Left ventricle myocardium inferior (tissue), 1 donor: Measurements from ENCODE around the gene GRAPL. TPM values are rescaled to one million over a fixed set of nuclear protein-coding genes. Genes with fewer than 3 reads are reported as not detected.
"Not testable (repeated sequence)": the region's sequence is repeated elsewhere in the genome, so short reads cannot be mapped to it uniquely, and the experiment has no call there.

ENCODE experiments used
- DNase-seq: peaks from one replicate; pipeline ENCODE4 v3.0.0-alpha.2; 2020
- H3K27ac ChIP-seq: fragments of 200-600 bp; replicated peaks from 2 replicates; pipeline ENCODE4 v1.8.0; 2021
- H3K27me3 ChIP-seq: fragments of 200-600 bp; 2 replicates; pipeline ENCODE4 v1.8.0; 2021; ENCODE audit warnings: low read depth
- H3K36me3 ChIP-seq: fragments of 200-600 bp; 2 replicates; pipeline ENCODE4 v1.8.0; 2021
- H3K4me1 ChIP-seq: fragments of 200-600 bp; 2 replicates; pipeline ENCODE4 v1.8.0; 2021
- H3K4me3 ChIP-seq: fragments of 200-600 bp; 2 replicates; pipeline ENCODE4 v1.8.0; 2021; ENCODE audit warnings: mild to moderate bottlenecking, moderate library complexity
- H3K9me3 ChIP-seq: fragments of 200-600 bp; replicated peaks from 2 replicates; pipeline ENCODE4 v1.8.0; 2021
- intact Hi-C: fragments of 100-400 bp; cut with micrococcal nuclease; formaldehyde crosslinking; loops from one replicate; pipeline ENCODE4 v1.11.0; 2022
- total RNA-seq: library from RNA; stranded (reverse); fragmentation: NEBNext Ultra II Directional; extraction: Animal tissue kit (Norgen Biotek cat#: 25700); gene quantifications from one replicate; pipeline ENCODE4 v1.2.1, GENCODE V29; 2021
- TF ChIP-seq, protein P1 (sequence below): fragments of 200-600 bp; IDR thresholded peaks from 2 replicates; pipeline ENCODE4 v1.8.0; 2021; ENCODE audit warnings: antibody characterized with exemption, mild to moderate bottlenecking, borderline replicate concordance
- donor health status: DM: no; HTN: yes; CAD: no; lungs with severe emphysema.

GRAPL gene
- total RNA-seq, 1 donor from 2014 or later: 1.5 TPM

DNA sequence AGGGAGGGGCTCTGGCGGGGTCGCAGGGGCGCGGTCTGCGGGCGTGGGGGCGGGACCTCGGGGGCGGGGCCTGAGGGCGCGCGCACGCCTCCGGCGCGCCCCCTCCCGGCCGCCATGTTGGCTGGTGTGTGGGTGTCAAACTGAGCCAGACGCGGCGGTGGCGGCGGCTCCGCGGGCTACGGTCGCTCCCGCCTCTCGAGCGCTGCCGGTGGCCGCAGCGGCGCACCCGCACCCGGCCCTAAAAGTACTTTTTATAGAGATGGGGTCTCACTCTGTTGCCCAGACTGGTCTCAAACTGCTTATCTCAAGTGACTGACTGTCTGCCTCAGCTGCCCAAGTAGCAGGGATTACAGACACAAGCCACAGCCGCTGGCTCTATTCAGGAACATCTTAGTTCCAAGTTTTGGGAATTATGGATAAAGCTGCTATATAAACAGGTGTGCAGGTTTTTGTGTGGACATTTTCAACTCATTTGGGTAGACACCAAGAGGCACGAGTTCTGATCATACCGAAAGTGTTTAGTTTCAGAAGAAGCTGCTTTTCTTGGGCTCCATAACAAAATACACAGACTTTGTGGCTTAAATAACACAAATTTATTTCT is 16.2 kb upstream of the GRAPL start:
- H3K4me1 ChIP-seq, H3K9me3 ChIP-seq, H3K36me3 ChIP-seq, H3K27me3 ChIP-seq, intact Hi-C loops: not testable (repeated sequence)
- TF ChIP-seq, protein P1, sequence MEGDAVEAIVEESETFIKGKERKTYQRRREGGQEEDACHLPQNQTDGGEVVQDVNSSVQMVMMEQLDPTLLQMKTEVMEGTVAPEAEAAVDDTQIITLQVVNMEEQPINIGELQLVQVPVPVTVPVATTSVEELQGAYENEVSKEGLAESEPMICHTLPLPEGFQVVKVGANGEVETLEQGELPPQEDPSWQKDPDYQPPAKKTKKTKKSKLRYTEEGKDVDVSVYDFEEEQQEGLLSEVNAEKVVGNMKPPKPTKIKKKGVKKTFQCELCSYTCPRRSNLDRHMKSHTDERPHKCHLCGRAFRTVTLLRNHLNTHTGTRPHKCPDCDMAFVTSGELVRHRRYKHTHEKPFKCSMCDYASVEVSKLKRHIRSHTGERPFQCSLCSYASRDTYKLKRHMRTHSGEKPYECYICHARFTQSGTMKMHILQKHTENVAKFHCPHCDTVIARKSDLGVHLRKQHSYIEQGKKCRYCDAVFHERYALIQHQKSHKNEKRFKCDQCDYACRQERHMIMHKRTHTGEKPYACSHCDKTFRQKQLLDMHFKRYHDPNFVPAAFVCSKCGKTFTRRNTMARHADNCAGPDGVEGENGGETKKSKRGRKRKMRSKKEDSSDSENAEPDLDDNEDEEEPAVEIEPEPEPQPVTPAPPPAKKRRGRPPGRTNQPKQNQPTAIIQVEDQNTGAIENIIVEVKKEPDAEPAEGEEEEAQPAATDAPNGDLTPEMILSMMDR: peak; percentile 59
- H3K4me3 ChIP-seq: peak overlapping the region; percentile 67
- peak; percentile 84 for DNase-seq
- peak overlapping the region; percentile 87 for H3K27ac ChIP-seq

- intact Hi-C loops: not testable (repeated sequence)
- DNase-seq: peak; percentile 34
- H3K4me3 ChIP-seq: peak overlapping the region; percentile 67
Measured at GRCh38 chr17:19111801-19112458, 15.5 kb upstream of the GRAPL start.

GRCh38 chr17:19112459-19112826 is 14.9 kb upstream of the GRAPL start:
- H3K4me3 ChIP-seq, H3K36me3 ChIP-seq, H3K27me3 ChIP-seq, H3K4me1 ChIP-seq, intact Hi-C loops, H3K9me3 ChIP-seq: not testable (repeated sequence)
- peak; percentile 11 for DNase-seq
- H3K27ac ChIP-seq: peak overlapping the region; percentile 87

More at GRCh38 chr17:19111801-19112458, 15.5 kb upstream of the GRAPL start:
- H3K9me3 ChIP-seq, H3K4me1 ChIP-seq, H3K36me3 ChIP-seq, H3K27me3 ChIP-seq: not testable (repeated sequence)
- peak overlapping the region; percentile 87 for H3K27ac ChIP-seq

GRCh38 chr17:19118695-19119094 is 8.7 kb upstream of the GRAPL start:
- DNase-seq, H3K9me3 ChIP-seq, intact Hi-C loops, H3K27me3 ChIP-seq, H3K4me3 ChIP-seq, H3K4me1 ChIP-seq, H3K36me3 ChIP-seq, H3K27ac ChIP-seq: not testable (repeated sequence)

DNA sequence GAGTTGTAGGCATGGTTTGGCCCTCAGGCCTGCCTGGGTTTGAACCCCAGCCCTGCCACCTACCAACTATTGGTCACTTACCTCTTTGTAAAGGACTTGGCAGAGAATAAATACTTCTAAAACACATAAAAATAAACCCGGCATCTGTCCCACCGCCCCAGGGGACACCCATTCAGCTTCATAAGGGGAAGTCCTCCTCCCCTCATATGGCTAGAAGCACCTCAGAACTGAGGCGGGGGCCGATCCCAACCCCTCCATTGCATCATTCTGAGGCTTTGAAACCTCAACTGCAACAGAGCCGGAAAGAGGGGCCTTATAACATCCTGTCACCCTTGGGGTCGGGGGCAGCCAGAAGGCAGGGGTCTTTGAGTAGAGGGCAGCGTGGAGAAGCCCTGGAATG is 2.1 kb upstream of the GRAPL start:
- H3K36me3 ChIP-seq, H3K27ac ChIP-seq, H3K4me1 ChIP-seq, H3K4me3 ChIP-seq, H3K9me3 ChIP-seq, H3K27me3 ChIP-seq, intact Hi-C loops, DNase-seq: not testable (repeated sequence)

DNA sequence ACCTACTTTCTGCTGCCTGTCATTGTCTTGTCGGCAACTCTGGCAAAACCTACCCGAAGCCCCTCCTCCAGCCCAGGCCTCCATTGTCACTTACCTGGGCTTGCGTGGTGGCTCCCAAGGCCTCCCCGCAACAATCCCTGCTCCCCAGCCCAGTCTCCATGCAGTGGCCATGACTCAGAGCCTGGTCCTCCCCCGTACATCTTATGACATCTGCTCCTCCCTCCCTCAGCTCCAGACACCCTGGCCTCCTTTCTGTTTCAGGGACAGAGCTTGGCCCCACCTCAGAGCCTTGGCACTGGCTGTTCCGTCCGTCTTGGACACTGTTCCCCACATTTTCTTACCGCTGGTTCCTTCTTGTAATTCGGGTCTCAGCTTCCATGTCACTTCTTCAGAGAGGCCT is 2.1 kb downstream of the GRAPL start:
- H3K4me1 ChIP-seq, H3K27me3 ChIP-seq, H3K4me3 ChIP-seq, H3K27ac ChIP-seq, H3K36me3 ChIP-seq, DNase-seq, H3K9me3 ChIP-seq, intact Hi-C loops: not testable (repeated sequence)

DNA sequence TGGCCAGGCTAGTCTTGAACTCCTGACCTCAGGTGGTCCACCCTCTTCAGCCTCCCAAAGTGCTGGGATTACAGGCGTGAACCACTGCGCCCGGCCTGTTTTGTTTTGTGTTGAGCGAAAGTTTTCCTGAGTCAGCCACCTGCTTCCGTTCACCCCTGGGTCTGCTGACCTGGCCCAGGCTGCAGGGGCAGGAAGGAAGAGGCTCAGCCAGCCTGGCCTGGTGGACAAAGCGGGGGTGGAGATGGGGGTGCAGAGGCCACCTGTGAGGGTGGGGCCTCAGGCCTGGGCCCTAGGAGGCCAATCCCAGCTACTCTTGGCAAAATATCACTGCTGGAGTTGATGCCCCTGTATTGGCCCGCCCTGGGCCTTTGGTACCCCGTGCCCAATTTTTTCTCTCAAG is 3.7 kb downstream of the GRAPL start:
- H3K9me3 ChIP-seq, H3K36me3 ChIP-seq, H3K4me3 ChIP-seq, intact Hi-C loops, H3K27me3 ChIP-seq, H3K4me1 ChIP-seq, H3K27ac ChIP-seq, DNase-seq: not testable (repeated sequence)

DNA sequence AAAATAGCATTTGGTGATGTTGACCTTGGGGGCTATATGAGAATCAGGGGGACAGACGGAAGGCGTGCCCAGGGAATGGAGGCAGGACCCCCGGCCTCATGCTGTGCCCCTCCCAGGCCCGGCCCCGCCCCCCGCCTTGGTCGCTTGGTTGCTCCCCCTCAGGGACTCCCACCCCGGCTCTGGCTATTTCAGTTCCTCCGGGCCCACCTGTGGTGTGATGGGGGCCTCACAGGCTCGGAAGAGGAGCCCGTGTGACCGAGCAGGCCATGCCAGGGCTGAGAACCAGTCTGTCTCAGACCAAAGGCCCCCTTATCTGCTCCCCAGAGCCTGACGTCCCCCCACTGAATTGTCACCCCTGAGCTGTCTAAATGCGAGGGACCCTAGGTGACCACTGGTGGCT is 4.4 kb downstream of the GRAPL start:
- H3K27me3 ChIP-seq, H3K27ac ChIP-seq, H3K4me1 ChIP-seq, intact Hi-C loops, H3K36me3 ChIP-seq, H3K9me3 ChIP-seq, DNase-seq, H3K4me3 ChIP-seq: not testable (repeated sequence)

GRCh38 chr17:19133793-19134192 is 6.4 kb downstream of the GRAPL start:
- H3K27ac ChIP-seq, H3K4me1 ChIP-seq, DNase-seq, H3K36me3 ChIP-seq, H3K27me3 ChIP-seq, H3K9me3 ChIP-seq, intact Hi-C loops, H3K4me3 ChIP-seq: not testable (repeated sequence)

- H3K4me3 ChIP-seq, intact Hi-C loops, H3K27me3 ChIP-seq, H3K4me1 ChIP-seq, H3K27ac ChIP-seq, DNase-seq, H3K9me3 ChIP-seq, H3K36me3 ChIP-seq: not testable (repeated sequence)
Measured at GRCh38 chr17:19135391-19135790, 8.0 kb downstream of the GRAPL start.

GRCh38 chr17:19136138-19136537 is 8.7 kb downstream of the GRAPL start:
- H3K9me3 ChIP-seq, DNase-seq, H3K36me3 ChIP-seq, H3K4me1 ChIP-seq, intact Hi-C loops, H3K27me3 ChIP-seq, H3K27ac ChIP-seq, H3K4me3 ChIP-seq: not testable (repeated sequence)

- H3K27ac ChIP-seq, intact Hi-C loops, H3K36me3 ChIP-seq, H3K27me3 ChIP-seq, DNase-seq, H3K4me3 ChIP-seq, H3K9me3 ChIP-seq, H3K4me1 ChIP-seq: not testable (repeated sequence)
Measured at GRCh38 chr17:19136605-19137004, 9.2 kb downstream of the GRAPL start.

- H3K27me3 ChIP-seq, H3K4me3 ChIP-seq, intact Hi-C loops: not testable (repeated sequence)
Measured at GRCh38 chr17:19137959-19138358, 10.6 kb downstream of the GRAPL start.

More at GRCh38 chr17:19137959-19138358, 10.6 kb downstream of the GRAPL start:
- H3K9me3 ChIP-seq, H3K27ac ChIP-seq, H3K4me1 ChIP-seq, DNase-seq, H3K36me3 ChIP-seq: not testable (repeated sequence)
